NCI-H524 treated with DMSO at 0.1 percent for 48 hours (cell line): ENCODE results near the gene GRIK5.
"Not testable (repeated sequence)": the region's sequence is repeated elsewhere in the genome, so short reads cannot be mapped to it uniquely, and the experiment has no call there.

Source experiments
- DNase-seq: peaks from one replicate; lab custom pipeline; 2025; lab: John Stamatoyannopoulos, UW

Gene GRIK5

GRCh38 chr19:42051166-42052115 is 18.6 kb downstream of the GRIK5 start:
- DNase-seq: no peak

- no peak for DNase-seq
Measured at GRCh38 chr19:42048992-42049391, 21.0 kb downstream of the GRIK5 start.

GRCh38 chr19:42045575-42045974 is 24.4 kb downstream of the GRIK5 start:
- no peak for DNase-seq

GRCh38 chr19:42042455-42043170 is 27.4 kb downstream of the GRIK5 start:
- peak; percentile 71 for DNase-seq

- DNase-seq: not testable (repeated sequence)
Measured at GRCh38 chr19:42040491-42040890, 29.5 kb downstream of the GRIK5 start.

GRCh38 chr19:42040031-42040430 is 30.0 kb downstream of the GRIK5 start:
- DNase-seq: no peak

- peak; percentile 97 for DNase-seq
Measured at GRCh38 chr19:42038666-42039065, 31.3 kb downstream of the GRIK5 start.

GRCh38 chr19:42037649-42038048 is 32.4 kb downstream of the GRIK5 start:
- no peak for DNase-seq

- peak; percentile 43 for DNase-seq
Measured at GRCh38 chr19:42034640-42035391, 35.2 kb downstream of the GRIK5 start.

GRCh38 chr19:42033413-42033812 is 36.6 kb downstream of the GRIK5 start:
- no peak for DNase-seq

- DNase-seq: peak; percentile 80
Measured at GRCh38 chr19:42032431-42032830, 37.6 kb downstream of the GRIK5 start.

- peak; percentile 55 for DNase-seq
Measured at GRCh38 chr19:42030645-42031440, 39.2 kb downstream of the GRIK5 start.

- no peak for DNase-seq
Measured at GRCh38 chr19:42028304-42029216, 41.4 kb downstream of the GRIK5 start.

GRCh38 chr19:42024622-42025111 is 45.3 kb downstream of the GRIK5 start:
- no peak for DNase-seq

GRCh38 chr19:42023943-42024260 is 46.1 kb downstream of the GRIK5 start:
- no peak for DNase-seq

GRCh38 chr19:42023121-42023942 is 46.7 kb downstream of the GRIK5 start:
- no peak for DNase-seq

- no peak for DNase-seq
Measured at GRCh38 chr19:42022616-42023015, 47.4 kb downstream of the GRIK5 start.

GRCh38 chr19:42021185-42021584 is 48.8 kb downstream of the GRIK5 start:
- DNase-seq: no peak

GRCh38 chr19:42018503-42019193 is 51.4 kb downstream of the GRIK5 start:
- no peak for DNase-seq
